Stomach (tissue), 4 donors: ENCODE data around the gene MIPOL1.

ENCODE experiments used
- POLR2A ChIP-seq, 4 donors: fragments of 450-650 bp; IDR thresholded peaks; one replicate each; pipeline ENCODE4 v1.6.1; 2016; ENCODE audit warnings: antibody characterized with exemption in 4 of 4, control low read depth in 2 of 4, mild to moderate bottlenecking in 1 of 4, moderate library complexity in 1 of 4
- TF ChIP-seq, protein P1 (sequence below), 7 experiments: fragments of 450-650 bp in 4 of 7; fragments of 200-600 bp in 3 of 7; sonication (generic) in 3 of 7; IDR thresholded peaks; one replicate each; pipeline ENCODE4 v1.5.1; 2016 to 2019; ENCODE audit warnings: antibody characterized with exemption in 7 of 7, control low read depth in 2 of 7, mild to moderate bottlenecking in 1 of 7

DNA sequence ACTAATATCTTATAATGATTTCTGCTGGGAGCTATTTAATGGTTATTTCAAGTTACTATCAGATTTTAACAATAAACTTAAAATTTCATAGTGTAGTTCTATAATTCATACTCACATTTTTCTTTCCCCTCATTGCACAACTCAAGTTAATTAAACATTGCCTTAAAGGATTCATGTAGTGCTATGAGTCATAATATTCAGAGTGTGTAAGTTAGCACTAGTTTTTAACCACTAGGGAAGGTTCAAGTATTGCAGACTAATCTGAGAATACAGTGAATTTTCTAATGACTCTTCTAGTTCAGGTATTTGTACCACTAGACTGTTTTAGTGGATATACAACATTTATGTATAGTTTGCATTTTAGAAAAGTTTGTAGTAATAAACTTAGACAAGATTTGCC, 347.4 kb downstream of the MIPOL1 start:
- TF ChIP-seq, protein P1, sequence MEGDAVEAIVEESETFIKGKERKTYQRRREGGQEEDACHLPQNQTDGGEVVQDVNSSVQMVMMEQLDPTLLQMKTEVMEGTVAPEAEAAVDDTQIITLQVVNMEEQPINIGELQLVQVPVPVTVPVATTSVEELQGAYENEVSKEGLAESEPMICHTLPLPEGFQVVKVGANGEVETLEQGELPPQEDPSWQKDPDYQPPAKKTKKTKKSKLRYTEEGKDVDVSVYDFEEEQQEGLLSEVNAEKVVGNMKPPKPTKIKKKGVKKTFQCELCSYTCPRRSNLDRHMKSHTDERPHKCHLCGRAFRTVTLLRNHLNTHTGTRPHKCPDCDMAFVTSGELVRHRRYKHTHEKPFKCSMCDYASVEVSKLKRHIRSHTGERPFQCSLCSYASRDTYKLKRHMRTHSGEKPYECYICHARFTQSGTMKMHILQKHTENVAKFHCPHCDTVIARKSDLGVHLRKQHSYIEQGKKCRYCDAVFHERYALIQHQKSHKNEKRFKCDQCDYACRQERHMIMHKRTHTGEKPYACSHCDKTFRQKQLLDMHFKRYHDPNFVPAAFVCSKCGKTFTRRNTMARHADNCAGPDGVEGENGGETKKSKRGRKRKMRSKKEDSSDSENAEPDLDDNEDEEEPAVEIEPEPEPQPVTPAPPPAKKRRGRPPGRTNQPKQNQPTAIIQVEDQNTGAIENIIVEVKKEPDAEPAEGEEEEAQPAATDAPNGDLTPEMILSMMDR (IDR thresholded peaks at IDR 0.05): no peak
- no peak for TF ChIP-seq POLR2A (IDR thresholded peaks at IDR 0.05)
